Measurements from ENCODE around the gene CABP2.

DNA sequence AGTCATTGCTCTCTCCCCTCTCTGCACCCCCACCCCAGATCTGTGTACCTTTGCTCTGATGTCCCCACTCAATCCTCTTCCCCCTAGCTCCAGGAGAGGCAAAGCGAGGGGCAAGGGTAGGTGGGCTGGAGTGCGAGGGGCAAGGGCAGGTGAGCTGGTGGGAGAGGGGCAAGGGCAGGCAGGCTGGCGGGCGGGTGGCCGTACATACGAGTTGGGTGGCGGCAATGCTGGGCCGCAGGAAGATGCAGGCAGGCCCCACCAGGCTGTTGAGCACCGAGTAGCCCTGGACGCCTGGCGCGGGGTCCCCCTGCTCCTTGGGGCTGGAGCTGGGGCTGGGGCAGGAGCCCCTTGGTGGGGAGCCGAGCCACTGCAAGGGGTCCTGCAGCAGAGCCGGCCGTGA lies 908 bp downstream of the CABP2 start:
- TF ChIP-seq ZNF350 (tag by site-specific recombination; IDR thresholded peaks at IDR 0.05): no peak
- TF ChIP-seq ZNF658 (tag by site-specific recombination; IDR thresholded peaks at IDR 0.05): no peak
- TF ChIP-seq, protein P1, sequence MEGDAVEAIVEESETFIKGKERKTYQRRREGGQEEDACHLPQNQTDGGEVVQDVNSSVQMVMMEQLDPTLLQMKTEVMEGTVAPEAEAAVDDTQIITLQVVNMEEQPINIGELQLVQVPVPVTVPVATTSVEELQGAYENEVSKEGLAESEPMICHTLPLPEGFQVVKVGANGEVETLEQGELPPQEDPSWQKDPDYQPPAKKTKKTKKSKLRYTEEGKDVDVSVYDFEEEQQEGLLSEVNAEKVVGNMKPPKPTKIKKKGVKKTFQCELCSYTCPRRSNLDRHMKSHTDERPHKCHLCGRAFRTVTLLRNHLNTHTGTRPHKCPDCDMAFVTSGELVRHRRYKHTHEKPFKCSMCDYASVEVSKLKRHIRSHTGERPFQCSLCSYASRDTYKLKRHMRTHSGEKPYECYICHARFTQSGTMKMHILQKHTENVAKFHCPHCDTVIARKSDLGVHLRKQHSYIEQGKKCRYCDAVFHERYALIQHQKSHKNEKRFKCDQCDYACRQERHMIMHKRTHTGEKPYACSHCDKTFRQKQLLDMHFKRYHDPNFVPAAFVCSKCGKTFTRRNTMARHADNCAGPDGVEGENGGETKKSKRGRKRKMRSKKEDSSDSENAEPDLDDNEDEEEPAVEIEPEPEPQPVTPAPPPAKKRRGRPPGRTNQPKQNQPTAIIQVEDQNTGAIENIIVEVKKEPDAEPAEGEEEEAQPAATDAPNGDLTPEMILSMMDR (tag by site-specific recombination; IDR thresholded peaks at IDR 0.05): no peak
- no peak for TF ChIP-seq YY1 (tag by site-specific recombination; IDR thresholded peaks at IDR 0.05)
- no peak for TF ChIP-seq HOXA7 (CRISPR knock-in tag; IDR thresholded peaks at IDR 0.05; ENCODE audit: borderline replicate concordance)
- TF ChIP-seq, protein P2, sequence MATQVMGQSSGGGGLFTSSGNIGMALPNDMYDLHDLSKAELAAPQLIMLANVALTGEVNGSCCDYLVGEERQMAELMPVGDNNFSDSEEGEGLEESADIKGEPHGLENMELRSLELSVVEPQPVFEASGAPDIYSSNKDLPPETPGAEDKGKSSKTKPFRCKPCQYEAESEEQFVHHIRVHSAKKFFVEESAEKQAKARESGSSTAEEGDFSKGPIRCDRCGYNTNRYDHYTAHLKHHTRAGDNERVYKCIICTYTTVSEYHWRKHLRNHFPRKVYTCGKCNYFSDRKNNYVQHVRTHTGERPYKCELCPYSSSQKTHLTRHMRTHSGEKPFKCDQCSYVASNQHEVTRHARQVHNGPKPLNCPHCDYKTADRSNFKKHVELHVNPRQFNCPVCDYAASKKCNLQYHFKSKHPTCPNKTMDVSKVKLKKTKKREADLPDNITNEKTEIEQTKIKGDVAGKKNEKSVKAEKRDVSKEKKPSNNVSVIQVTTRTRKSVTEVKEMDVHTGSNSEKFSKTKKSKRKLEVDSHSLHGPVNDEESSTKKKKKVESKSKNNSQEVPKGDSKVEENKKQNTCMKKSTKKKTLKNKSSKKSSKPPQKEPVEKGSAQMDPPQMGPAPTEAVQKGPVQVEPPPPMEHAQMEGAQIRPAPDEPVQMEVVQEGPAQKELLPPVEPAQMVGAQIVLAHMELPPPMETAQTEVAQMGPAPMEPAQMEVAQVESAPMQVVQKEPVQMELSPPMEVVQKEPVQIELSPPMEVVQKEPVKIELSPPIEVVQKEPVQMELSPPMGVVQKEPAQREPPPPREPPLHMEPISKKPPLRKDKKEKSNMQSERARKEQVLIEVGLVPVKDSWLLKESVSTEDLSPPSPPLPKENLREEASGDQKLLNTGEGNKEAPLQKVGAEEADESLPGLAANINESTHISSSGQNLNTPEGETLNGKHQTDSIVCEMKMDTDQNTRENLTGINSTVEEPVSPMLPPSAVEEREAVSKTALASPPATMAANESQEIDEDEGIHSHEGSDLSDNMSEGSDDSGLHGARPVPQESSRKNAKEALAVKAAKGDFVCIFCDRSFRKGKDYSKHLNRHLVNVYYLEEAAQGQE (tag by site-specific recombination; IDR thresholded peaks at IDR 0.05): no peak
- TF ChIP-seq TRIM28 (IDR thresholded peaks at IDR 0.05; ENCODE audit: borderline replicate concordance, low read length): no peak
- no peak for TF ChIP-seq ZNF121 (tag by site-specific recombination; IDR thresholded peaks at IDR 0.05)

Measured in HEK293 (cell line).